Muscle layer of colon (tissue), 2 donors: Measurements from ENCODE around the gene TOB1.
A peak's percentile ranks its signal among the peaks of the same experiment; 100 is the strongest.
"Not testable (repeated sequence)": the region's sequence is repeated elsewhere in the genome, so short reads cannot be mapped to it uniquely, and the experiment has no call there.

Experiments
- H3K27ac ChIP-seq: one replicate; pipeline ENCODE4 v1.7.0; 2013; ENCODE audit warnings: low read depth, mild to moderate bottlenecking, low read length, moderate library complexity
- H3K27me3 ChIP-seq, 2 donors: one replicate each; pipeline ENCODE4 v1.7.0; 2013; ENCODE audit warnings: low read length in 2 of 2, mild to moderate bottlenecking in 2 of 2; ENCODE audit not compliant: insufficient read depth in 2 of 2, control insufficient read depth in 1 of 2
- H3K36me3 ChIP-seq: one replicate; pipeline ENCODE4 v1.7.0; 2013; ENCODE audit warnings: mild to moderate bottlenecking, low read length; ENCODE audit not compliant: insufficient read depth
- H3K4me1 ChIP-seq: one replicate; pipeline ENCODE4 v1.7.0; 2013; ENCODE audit warnings: mild to moderate bottlenecking, low read length; ENCODE audit not compliant: insufficient read depth
- H3K4me3 ChIP-seq, 2 donors: one replicate each; pipeline ENCODE4 v1.7.0; 2013; ENCODE audit warnings: low read length in 2 of 2, low read depth in 1 of 2, mild to moderate bottlenecking in 1 of 2, moderate library complexity in 1 of 2
- H3K9ac ChIP-seq: one replicate; pipeline ENCODE4 v1.7.0; 2013; ENCODE audit warnings: low read length
- H3K9me3 ChIP-seq: one replicate; pipeline ENCODE4 v1.7.0; 2013; ENCODE audit warnings: mild to moderate bottlenecking, low read length
- donor health status: abdominal sarcoma.
- donor health status: Adenocarcinoma of cecum.

Gene TOB1

DNA sequence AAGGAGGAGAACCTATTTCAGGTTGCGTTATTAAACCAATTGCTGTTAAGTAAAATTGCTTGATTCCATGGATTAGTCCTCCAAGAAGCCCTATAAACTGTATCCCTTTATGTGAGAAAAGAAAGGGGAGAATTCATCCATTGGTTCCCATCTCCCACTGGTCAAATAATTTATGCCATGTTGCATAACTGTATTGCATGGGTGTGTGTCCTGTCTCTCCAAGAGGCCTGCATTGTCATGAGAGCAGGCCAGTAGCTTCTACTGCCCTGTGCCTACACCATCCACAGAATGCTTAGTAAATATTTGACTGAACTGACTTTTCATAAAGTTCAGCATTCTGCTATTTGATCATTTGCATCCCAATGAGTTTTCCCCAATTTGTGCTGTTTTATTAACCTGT is 11.7 kb upstream of the TOB1 start:
- no peaks in the 10 kb centered on the region for H3K9me3 ChIP-seq
- H3K27me3 ChIP-seq: no peaks in the 10 kb centered on the region
- H3K27ac ChIP-seq: no peak overlapping the region
- H3K36me3 ChIP-seq: no peaks in the 10 kb centered on the region
- H3K9ac ChIP-seq: no peak overlapping the region
- peaks cover 2% of the 10 kb centered on the region for H3K4me1 ChIP-seq
- no peak overlapping the region for H3K4me3 ChIP-seq

DNA sequence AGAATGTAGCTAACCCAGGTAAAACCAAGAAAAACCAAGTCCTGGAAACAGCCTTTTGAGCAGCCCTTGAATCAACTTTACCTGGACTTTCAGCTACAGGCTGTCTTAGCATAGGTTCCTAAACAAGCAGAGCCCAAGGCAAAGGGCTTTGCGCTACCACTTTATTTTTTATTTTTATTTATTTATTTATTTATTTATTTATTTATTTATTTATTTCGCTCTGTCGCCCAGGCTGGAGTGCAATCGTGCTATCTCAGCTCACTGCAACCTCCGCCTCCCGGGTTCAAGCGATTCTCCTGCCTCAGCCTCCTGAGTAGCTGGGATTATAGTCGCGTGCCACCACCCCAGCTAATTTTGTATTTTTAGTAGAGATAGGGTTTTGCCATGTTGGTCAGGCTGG is 10.9 kb upstream of the TOB1 start:
- not testable (repeated sequence) for H3K9me3 ChIP-seq, H3K36me3 ChIP-seq, H3K4me3 ChIP-seq, H3K27ac ChIP-seq, H3K27me3 ChIP-seq, H3K9ac ChIP-seq
- H3K4me1 ChIP-seq: peaks cover 10% of the 10 kb centered on the region

DNA sequence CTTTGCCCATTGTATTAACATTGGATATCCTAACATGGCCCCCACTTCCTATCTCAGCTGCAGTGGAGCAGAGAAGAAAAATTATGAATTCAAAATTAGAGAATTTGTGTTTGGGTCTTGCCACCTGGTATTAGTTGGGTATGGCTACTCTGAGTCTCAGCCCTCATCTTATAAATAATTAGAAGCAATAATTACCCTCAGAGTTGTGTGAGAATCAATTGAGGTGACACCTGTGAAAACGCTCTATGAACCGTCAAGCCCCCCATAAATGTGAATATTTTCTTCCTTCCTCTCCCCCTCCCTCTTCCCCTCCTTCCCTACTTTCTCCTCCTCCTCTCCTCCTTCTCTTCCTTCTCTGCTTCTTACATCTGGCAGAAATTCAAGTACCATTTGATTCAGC is 8.9 kb upstream of the TOB1 start:
- Histone ChIP-seq H3K27ac (no peak overlapping the region), H3K27me3 (no peaks in the 10 kb centered on the region), H3K9ac (no peak overlapping the region), H3K36me3 (no peaks in the 10 kb centered on the region), H3K9me3 (no peaks in the 10 kb centered on the region), H3K4me1 (peaks cover 11% of the 10 kb centered on the region), H3K4me3 (no peak overlapping the region)

DNA sequence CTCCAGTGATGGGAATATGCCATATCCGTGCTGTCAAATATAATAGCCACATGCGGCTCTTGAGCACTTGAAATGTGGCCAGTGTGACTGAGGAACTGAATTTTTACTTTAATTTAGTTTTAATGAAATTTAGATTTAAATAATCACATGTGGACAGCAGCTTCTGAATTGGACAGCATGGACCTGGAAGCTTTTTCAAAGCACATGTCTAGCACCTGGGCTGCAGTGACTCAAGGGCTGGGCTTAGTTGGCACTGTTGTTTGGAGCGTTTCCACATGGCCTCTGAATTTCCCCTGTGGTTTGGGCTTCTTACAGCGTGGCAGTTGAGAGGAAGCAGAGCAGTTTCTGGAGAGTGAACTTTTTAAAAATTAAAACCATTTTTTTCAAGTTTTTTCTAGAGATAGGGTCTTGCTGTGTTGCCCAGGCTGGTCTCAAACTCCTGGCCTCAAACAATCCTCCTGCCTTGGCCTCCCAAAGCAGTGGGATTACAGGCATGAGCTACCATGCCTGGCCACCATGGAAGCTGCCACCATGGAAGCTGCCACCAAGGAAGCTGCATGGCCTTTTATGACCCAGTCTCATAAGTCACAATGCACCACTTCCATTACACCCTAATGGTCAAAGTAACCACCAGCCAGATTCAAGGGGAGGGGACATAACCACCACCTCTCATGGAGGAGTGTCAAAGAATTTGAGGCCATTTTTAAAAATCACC is 6.7 kb upstream of the TOB1 start:
- no peaks in the 10 kb centered on the region for H3K27me3 ChIP-seq
- H3K4me1 ChIP-seq: peaks cover 24% of the 10 kb centered on the region
- no peaks in the 10 kb centered on the region for H3K9me3 ChIP-seq
- H3K27ac ChIP-seq: no peak overlapping the region
- H3K9ac ChIP-seq: no peak overlapping the region
- H3K4me3 ChIP-seq: no peak overlapping the region
- H3K36me3 ChIP-seq: no peaks in the 10 kb centered on the region

DNA sequence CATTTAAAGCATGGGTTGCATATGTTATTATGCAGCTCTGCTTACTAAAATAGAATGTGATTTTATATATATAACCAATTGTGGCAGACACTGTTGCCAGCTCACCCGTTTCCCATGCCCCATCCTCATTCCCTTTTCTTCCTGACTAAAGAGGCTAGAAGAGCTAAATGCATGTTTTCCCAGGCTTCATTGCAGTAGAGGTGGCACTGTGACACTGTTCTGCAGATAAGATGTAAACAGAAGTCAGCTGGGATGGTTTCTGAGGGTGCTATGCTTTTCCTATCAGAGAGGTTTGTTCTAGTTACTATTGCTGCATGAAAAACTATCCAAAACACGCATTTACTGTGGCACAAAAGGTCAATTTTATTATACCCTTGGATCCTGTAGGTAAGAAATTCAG is 5.7 kb upstream of the TOB1 start:
- no peaks in the 10 kb centered on the region for H3K27me3 ChIP-seq
- no peak overlapping the region for H3K27ac ChIP-seq
- H3K9ac ChIP-seq: no peak overlapping the region

DNA sequence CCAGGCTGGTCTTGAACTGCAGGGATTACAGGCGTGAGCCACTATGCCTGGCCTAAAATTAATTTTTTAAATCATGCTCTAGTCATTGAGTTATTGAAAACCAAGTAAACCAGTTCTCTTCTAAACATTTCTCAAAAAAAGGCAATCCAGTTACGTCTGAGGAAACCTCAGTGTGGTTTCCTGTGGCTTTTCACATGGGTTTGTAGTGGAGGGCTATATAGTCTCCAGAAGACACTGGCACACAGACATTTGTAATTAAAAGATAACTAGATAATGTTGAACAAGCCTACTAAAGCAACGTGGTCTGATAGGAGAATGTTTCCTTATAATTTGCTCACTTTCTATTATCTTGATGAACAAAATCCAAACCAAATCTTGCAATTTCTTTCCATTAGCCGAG is 5.2 kb upstream of the TOB1 start:
- no peak overlapping the region for H3K4me3 ChIP-seq
- H3K36me3 ChIP-seq: no peaks in the 10 kb centered on the region
- no peak overlapping the region for H3K9ac ChIP-seq
- H3K27ac ChIP-seq: no peak overlapping the region
- no peaks in the 10 kb centered on the region for H3K27me3 ChIP-seq
- H3K9me3 ChIP-seq: no peaks in the 10 kb centered on the region
- H3K4me1 ChIP-seq: peaks cover 25% of the 10 kb centered on the region

More for the DNA sequence above, 5.7 kb upstream of the TOB1 start:
- Histone ChIP-seq H3K4me1 (peaks cover 25% of the 10 kb centered on the region), H3K9me3 (no peaks in the 10 kb centered on the region), H3K36me3 (no peaks in the 10 kb centered on the region), H3K4me3 (no peak overlapping the region)

DNA sequence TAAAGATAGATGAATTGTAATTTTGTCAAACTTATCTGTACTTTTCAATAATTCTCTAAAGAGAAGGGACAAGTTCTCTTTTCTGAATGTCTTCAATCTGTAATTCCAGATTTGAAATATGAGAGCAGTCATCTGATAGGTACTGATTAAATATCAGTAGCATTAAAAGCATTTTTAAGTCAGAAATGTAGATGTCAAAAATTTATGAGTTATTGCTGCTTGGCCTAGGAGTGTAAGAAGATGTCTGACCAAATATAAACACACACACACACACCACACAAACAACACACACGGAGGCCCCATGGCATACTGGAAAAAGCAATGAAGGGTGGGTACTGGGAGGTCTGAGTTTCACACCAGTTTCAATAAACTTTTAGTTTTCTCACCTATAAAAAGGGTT is 2.4 kb upstream of the TOB1 start:
- Histone ChIP-seq H3K4me3 (peak overlapping the region in 1 of 2 donors; percentile 86), H3K9ac (peak overlapping the region; percentile 84), H3K27me3 (no peaks in the 10 kb centered on the region), H3K4me1 (peaks cover 31% of the 10 kb centered on the region), H3K9me3 (no peaks in the 10 kb centered on the region), H3K27ac (peak overlapping the region; percentile 97), H3K36me3 (peaks cover 2% of the 10 kb centered on the region)

DNA sequence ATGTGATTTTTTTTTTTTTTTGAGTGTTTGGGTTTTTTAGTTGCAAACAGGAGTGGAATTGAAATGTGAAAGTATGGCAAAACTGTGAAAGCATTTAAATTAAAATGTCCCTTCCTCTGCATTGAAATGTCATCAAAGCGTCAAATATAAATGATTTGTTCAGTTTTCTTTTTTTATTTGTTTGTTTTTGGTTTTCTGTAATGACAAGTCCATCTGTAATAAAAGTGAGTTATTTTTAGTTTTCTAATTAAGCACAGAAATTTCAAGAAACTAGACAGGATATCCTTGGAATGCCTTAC is 1.9 kb upstream of the TOB1 start:
- H3K4me1 ChIP-seq: peaks cover 36% of the 10 kb centered on the region
- H3K36me3 ChIP-seq: peaks cover 8% of the 10 kb centered on the region
- H3K4me3 ChIP-seq: peak overlapping the region; percentile 73 to 86
- peak overlapping the region; percentile 97 for H3K27ac ChIP-seq
- H3K9me3 ChIP-seq: no peaks in the 10 kb centered on the region
- H3K9ac ChIP-seq: peak overlapping the region; percentile 84
- no peaks in the 10 kb centered on the region for H3K27me3 ChIP-seq

DNA sequence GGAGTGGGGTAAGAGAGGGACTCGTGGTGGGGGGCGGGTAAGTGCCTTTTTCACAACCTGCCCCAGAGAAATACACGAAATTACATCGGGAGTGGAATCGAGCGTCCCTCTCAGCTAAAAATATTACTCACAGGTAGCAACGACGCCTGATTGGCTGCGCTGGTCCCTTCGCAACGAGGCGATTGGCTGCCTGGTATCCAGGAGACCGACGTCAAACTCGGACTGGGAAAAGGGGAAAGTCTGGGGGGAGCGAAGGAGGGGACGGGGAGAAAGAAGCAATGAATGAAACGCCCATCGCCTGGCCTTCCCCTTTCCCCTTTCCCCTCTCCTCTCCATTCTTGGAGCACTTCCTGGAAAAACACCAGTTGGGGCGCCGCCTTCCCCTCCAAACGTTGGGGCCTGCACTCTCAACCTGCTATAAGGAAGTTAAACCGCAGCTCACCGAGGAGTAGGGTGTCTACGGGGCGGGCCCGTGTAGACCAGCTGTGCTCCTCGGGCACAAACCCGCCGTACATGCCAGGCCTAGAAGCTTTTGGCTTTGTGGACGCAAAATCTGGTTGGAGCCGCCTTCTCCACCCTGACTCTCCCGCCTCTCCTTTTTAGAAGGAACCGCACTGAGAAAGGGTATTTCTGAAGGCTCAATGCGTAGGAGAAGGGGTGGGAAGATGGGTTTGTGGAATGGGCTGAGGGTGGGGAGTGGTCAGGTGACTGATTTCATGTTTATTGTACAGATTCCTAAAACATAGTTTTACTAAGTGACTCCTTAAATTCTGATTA is 1.4 kb upstream of the TOB1 start:
- Histone ChIP-seq H3K27me3 (no peaks in the 10 kb centered on the region), H3K4me1 (peaks cover 36% of the 10 kb centered on the region)

DNA sequence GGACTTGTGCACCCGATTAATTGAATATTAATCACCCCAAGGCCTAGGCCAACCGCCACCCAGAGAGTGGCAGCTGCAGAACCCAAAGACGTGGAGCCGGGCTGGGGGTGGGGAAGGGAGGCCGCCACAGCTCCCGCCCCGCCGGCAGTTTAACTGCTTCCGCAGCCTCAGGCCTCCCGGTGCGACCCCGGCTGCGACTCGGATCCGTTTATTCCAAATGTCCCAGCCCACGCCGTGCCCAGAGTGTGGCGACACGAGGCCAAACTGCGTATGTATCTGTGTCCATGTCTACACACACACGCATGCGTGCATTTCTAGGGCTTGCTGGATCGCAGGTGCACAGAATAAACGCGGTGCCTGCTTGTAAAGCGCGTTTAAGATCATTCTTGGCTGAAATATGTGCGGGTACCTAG is 802 bp upstream of the TOB1 start:
- Histone ChIP-seq H3K36me3 (peaks cover 14% of the 10 kb centered on the region), H3K27ac (peak overlapping the region; percentile 97), H3K4me1 (peaks cover 35% of the 10 kb centered on the region), H3K9me3 (no peaks in the 10 kb centered on the region), H3K27me3 (no peaks in the 10 kb centered on the region), H3K9ac (peak overlapping the region; percentile 84), H3K4me3 (peak overlapping the region; percentile 73 to 86)

More for the DNA sequence above, 1.4 kb upstream of the TOB1 start:
- H3K9ac ChIP-seq: peak overlapping the region; percentile 84
- H3K27ac ChIP-seq: peak overlapping the region; percentile 97
- no peaks in the 10 kb centered on the region for H3K9me3 ChIP-seq
- peaks cover 13% of the 10 kb centered on the region for H3K36me3 ChIP-seq
- H3K4me3 ChIP-seq: peak overlapping the region; percentile 73 to 86

DNA sequence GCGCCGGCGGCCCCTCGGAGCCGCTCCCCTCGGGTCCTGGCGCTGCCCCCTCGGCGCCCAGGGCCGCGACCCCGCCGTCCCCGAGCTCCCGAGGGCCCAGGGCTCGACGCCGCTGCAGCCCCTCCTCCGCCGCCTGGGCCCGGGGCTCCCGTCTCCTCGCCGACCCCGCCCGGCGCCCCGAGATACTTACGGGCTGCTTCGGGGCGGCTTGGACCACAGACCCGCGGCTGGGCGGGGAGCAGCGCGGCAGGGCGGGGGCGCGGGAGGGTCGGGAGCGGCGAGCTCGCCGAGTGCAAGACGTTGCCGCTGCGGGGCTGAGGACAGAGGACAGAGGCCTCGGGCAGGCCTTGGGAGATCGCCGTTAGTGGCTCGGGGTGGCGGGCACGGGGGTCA is 290 bp downstream of the TOB1 start:
- H3K9ac ChIP-seq: peak overlapping the region; percentile 97
- H3K4me3 ChIP-seq: peak overlapping the region; percentile 77 to 97
- H3K9me3 ChIP-seq: no peaks in the 10 kb centered on the region
- peaks cover 45% of the 10 kb centered on the region for H3K4me1 ChIP-seq
- no peaks in the 10 kb centered on the region for H3K27me3 ChIP-seq
- peak overlapping the region; percentile 91 for H3K27ac ChIP-seq
- peaks cover 25% of the 10 kb centered on the region for H3K36me3 ChIP-seq
